B cell (primary cell): ENCODE measurements around the gene CDX1.

ENCODE experiments used
- EZH2 ChIP-seq: IDR thresholded peaks from 2 replicates; pipeline ENCODE4 v1.6.1; 2012; ENCODE audit warnings: borderline replicate concordance, low read depth, mild to moderate bottlenecking, moderate library complexity, low read length; ENCODE audit not compliant: insufficient read depth, poor library complexity, severe bottlenecking
- TF ChIP-seq, protein P1 (sequence below): fragments of 200-600 bp; IDR thresholded peaks from one replicate; pipeline ENCODE4 v1.8.0; 2022; ENCODE audit warnings: antibody characterized with exemption, mild to moderate bottlenecking

DNA sequence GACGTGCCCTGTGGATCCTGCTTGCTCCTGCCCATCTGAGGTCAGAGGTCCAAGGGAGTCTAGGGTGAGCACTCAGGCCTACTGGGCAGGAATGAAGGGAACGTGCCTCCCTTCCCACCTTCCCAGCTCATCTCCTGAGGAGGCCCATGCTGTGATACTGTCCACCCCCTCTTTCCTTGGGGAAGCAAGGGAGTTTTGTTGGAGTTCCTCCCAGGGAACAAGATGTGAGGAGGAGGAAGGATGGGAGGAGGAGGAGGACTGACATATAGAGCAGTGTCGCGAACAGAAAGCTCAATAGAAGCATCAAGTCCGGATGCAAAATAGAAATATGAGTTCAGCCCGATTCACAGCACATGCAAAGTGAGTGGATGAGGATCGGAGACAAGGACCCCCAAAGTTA, 64.3 kb downstream of the CDX1 start:
- TF ChIP-seq, protein P1, sequence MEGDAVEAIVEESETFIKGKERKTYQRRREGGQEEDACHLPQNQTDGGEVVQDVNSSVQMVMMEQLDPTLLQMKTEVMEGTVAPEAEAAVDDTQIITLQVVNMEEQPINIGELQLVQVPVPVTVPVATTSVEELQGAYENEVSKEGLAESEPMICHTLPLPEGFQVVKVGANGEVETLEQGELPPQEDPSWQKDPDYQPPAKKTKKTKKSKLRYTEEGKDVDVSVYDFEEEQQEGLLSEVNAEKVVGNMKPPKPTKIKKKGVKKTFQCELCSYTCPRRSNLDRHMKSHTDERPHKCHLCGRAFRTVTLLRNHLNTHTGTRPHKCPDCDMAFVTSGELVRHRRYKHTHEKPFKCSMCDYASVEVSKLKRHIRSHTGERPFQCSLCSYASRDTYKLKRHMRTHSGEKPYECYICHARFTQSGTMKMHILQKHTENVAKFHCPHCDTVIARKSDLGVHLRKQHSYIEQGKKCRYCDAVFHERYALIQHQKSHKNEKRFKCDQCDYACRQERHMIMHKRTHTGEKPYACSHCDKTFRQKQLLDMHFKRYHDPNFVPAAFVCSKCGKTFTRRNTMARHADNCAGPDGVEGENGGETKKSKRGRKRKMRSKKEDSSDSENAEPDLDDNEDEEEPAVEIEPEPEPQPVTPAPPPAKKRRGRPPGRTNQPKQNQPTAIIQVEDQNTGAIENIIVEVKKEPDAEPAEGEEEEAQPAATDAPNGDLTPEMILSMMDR = no peak
- TF ChIP-seq EZH2 = no peak
